Stimulated activated CD4-positive, alpha-beta T cell treated with anti-CD3 and anti-CD28 coated beads, Interleukin-2, amount 100 ng/mL, for 4 hours (primary cell): ENCODE results near the gene OSGIN1.
A peak's percentile ranks its signal among the peaks of the same experiment; 100 is the strongest.
"Not testable (repeated sequence)": the region's sequence is repeated elsewhere in the genome, so short reads cannot be mapped to it uniquely, and the experiment has no call there.

ENCODE experiments used
- DNase-seq: peaks from one replicate; pipeline ENCODE4 v3.0.0-alpha.2; 2020; ENCODE audit warnings: low read depth

Gene OSGIN1

DNA sequence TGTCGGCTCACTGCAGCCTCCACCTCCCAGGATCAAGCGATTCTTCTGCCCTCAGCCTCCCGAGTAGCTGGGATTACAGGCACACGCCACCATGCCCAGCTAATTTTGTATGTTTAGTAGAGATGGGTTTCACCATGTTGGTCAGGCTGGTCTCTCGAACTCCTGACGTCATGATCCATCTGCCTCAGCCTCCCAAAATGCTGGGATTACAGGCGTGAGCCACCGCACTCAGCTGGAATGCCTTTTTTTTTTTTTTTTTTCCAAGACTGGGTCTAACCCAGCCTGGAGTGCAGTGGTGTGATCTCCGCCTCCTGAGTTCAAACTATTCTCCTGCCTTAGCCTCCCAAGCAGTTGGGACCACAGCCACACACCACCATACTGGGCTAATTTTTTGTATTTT is 11.5 kb upstream of the OSGIN1 start:
- not testable (repeated sequence) for DNase-seq

DNA sequence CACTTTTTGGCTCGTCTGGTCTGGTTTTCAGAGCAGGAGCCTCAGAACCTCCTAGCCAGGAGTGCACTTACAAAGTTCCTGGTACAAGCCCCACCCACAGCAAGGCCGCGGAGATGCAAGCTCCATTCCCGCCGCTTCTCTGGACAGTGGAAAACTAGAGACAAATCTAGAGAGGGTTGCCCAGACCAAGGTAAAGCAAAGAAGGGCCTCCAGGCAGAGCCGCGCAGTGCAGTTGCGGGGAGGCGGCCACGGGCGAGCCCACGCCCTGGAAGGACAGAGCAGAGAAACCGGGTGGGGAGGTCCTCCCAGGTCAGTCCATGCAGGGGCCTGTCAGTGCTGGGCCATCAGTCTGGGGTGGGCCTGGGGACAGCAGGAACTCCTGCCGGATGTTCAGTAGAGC is 11.0 kb upstream of the OSGIN1 start:
- DNase-seq = no peak

DNA sequence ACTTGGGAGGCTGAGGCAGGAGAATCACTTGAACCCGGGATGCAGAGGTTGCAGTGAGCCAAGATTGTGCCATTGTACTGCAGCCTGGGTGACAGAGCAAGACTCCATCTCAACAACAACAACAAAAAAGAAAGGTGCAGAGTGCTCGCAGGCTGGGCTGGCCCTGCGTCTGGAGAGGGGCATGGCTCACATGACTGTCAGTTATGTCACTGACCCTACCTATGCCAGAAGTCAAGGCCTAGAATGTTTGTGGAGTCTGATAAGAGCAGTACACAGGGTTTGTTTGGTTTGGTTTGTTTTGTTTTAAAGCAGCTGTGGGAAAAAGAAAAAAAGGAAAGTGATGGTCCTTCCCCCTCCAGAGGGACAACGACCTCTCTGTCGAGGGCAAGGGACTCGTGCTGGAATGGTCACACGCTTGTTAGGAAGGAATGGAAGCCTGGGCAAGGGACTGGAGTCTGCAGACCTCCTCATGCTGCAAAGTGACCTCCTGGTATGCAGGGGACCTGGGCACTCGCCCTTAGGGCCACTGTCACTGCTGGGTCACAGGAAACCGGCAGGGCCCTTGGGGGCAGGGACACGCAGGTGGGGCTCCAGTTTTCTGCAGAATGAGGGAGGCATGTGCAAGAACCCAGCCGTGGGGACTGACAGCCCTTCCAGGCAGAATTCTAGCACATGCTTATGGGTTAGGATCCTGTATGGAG is 10.1 kb upstream of the OSGIN1 start:
- DNase-seq = no peak

DNA sequence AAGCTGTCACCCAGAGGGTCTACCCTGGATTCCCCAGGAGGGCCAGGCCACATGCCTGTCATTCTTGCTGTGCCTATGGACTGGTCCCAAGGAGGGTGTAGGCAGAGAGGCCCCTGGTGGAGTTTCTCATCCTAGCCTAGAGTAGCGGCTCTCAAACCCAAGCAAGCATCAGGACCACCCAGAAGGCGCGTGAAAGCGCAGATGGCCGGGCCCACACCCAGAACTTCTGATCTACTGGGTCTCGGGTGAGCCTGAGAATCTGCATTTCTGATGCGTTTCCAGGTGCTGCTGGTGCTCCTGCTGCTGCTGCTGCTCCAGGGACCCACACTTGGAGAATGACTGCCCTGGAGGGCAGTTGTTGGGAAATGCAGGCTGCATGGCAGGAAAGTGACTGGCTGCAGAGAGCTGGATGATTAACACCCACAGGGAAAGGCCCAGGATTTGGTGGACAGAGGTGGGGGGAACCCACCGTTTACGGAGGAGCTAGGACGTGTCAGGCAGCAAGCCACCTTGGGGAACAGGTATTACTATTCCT is 9.5 kb upstream of the OSGIN1 start:
- no peak for DNase-seq

DNA sequence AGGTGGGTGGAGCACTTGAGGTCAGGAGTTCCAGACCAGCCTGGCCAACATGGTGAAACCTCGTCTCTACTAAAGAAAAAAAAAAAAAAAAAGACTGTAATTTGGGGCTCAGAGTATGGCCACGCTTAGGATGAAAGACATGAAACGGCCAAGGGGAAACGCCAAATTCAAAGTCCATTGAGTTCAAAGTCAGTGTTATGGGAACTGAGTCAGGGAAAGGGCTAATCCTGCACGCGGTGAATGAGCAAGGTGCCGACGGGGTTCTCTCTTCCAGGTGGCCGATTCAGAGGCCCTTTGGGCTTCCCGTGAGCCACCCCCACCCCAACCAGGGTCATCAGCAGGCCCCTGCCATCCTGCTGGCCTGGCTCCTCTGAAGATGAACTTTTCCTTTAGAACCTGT is 7.5 kb upstream of the OSGIN1 start:
- DNase-seq = no peak

DNA sequence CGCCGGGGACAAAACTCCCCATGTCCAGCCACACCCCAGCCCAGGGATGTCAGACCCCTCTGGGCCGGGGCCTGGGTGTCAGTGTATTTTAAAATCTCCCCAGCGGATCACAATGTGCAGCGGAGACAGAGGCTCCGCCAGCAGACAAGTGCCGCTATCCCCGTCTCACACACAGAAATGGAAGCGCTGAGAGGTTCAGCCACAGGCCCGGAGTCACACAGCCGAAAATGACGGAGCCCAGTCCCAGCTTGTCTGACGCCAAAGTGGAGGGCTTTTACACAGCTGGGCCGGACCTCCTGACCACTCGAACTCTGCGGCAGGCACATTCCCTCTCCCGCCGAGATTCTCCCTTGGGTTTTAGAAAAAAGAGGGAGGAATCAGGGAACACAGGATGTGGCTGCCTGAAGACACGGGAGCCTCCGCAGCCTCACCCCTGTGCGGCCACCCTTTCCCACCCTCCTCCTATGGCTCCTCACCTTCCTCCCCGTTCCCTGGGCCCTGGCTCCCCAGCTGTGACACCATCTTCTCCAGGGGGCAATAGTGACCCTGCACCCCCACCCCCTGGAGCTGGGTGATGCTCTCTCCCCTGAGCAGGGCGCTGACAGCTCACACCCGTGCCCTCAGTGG is 6.8 kb upstream of the OSGIN1 start:
- DNase-seq = no peak

DNA sequence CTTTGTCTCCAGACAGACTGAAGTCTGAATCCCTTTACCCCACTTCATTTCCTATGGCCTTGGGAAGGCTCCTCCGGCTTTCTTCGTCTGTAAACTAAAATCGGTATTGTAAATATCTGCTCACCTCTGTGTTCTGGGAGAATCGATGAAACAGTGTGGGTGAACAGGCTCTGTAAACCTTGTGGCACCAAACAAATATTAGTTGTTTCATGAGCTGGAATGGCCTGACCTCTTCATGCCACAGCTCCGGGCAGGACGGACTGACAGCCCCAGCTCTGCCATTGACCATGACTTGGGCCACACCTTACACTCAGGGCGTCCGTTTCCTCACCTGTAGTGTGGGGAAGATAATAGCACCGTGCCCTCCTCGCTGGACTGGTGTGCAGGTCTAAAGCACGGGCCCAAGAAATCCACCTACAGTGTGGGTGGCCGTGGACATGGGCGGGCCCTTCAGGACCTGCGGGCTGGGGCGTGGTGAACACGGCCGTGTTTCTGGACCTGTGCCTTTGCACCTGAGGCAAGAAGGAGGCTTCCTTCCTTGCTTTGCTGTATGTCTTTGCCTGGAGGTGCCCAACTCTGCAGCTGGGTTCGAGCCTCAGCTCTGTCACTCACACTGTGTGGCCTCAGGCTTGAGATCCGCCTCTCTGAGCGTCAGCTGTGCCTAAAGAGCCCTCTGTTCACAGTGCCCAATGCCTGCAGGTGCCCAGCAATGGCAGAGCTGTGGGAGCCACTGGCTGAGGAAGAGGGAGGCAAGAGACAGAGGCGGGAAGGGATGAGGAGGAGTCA is 6.1 kb upstream of the OSGIN1 start:
- no peak for DNase-seq

DNA sequence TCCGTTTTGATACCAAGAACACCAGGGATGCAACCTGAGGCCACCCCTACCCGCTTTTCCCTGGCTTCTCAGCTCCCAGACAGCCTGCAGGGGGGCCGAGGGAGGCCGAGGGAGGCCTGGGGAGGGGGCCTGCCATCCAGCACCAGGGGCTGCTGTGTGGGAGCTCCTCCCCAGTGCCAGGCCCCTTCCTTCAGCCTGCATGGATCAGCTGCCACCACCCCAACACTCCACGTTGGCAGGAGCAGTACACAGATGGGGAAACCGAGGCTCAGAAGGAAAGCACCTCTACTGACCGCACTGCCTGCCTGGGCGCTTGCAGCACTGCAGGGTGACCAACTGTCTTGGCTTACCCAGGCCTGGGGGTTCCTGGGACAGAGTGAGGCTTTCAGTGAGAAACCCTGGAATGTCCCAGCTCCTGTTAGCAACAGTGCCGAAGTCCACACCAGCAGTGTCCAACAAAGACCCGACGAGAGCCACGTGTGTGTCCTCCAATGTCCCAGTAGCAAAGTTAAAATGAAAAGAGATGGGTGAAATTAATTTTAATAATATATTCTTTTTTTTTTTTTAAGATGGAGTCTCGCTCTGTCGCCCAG is 5.3 kb upstream of the OSGIN1 start:
- no peak for DNase-seq

DNA sequence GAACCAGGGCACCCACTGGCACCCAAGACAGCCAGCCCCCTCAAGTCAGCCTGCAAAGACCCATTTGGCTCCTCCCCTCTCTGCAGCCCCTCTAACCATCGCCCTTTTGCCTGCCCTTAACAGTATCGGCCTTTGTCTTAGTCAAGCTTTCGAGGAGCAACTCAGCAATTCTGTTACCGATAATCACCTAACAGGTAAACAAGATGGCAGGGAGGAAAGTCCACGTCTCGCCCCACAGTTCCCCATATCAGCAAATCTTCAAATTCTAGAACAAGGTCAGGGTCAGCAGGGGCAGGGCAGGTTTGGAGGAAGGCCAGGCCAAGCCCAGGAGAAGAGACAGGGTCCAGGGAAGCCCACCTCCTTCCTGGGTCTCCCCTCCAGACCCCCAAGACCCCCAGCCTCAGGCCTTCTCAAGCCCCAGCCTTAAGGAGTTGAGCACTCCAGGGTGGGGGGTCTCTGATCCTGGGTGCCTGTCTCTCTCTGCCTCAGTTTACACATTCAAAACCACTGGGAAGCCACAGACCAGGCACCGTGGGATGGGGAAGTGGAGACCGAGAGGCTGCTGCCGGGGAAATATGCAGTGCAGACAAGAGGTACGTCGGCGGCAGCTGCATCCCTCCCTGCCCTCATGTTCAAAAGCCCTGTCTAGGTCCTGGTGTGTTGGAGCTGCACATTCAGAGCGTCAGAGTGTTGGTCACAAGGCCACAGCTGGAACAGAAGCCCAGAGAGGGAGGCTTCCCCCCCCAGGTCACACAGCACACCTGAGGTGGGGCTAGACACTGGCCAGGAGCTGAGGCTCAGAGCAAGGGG is 3.9 kb upstream of the OSGIN1 start:
- DNase-seq = no peak

DNA sequence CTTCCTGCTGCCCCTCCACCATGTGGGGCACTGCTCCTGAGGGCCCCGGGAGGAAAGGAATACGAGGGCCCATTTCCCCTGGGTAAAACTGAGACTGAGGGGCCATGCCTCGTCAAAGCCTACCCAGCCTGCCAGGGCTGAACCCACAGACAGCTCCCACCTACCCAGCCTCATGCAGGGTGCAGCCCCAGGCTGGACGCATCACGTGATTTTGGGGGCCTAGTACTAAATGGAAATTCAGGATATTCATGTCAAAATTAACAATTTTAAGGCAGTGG is 3.4 kb upstream of the OSGIN1 start:
- no peak for DNase-seq

DNA sequence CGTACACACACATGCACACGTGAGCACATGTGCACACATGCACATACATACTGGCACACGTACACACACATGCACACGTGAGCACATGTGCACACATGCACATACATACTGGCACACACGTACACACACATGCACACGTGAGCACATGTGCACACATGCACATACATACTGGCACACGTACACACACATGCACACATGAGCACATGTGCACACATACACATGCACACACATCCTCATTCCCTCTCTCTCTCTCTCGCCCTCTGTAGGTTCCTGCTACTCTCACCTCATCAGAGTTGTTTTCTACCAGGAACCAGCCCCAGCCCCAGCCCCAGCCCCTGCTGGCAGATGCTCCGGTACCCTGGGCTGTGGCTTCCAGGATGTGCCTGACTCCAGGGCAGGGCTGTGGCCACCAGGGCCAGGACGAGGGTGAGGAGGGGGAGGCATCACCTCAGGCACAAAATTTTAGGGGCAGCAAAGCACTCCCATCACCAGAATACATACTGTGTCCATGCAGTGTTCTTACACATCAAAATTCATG is 2.1 kb upstream of the OSGIN1 start:
- not testable (repeated sequence) for DNase-seq

DNA sequence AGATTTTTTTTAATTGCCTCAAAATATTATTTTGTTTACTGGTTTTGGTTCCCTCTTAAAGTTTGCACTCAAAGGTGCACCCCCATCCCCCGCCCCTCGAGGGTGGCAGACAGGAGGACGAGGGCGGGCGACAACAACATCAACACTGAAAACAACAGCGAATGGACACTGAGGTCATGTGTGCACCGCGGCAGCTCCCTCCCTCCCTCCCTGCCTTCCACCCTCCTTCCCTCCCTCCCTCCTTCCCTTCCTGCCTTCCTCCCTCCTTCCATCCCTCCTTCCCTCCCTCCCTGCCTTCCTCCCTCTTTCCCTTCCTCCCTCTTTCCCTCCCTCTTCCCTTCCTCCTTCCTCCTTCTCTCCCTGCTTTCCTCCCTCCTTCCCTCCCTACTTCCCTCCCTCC is 1.5 kb upstream of the OSGIN1 start:
- DNase-seq = no peak

DNA sequence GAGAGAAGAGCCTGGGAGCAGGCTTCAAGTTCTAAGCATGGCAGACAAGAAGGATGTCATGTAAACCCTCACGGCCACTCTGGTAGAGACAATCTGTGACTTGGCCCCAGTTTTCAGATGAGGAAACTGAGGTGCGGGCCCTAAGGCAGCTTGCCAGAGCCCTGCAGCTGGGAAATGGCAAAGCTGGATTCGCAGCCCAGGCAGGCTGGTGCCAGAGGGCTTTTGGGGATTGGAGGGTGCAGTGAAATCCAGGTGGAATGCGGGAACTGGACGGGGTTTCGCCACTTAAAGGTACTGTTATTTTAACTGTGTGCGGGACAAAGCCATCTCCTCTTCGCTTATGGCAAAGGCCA is 477 bp upstream of the OSGIN1 start:
- DNase-seq = no peak

DNA sequence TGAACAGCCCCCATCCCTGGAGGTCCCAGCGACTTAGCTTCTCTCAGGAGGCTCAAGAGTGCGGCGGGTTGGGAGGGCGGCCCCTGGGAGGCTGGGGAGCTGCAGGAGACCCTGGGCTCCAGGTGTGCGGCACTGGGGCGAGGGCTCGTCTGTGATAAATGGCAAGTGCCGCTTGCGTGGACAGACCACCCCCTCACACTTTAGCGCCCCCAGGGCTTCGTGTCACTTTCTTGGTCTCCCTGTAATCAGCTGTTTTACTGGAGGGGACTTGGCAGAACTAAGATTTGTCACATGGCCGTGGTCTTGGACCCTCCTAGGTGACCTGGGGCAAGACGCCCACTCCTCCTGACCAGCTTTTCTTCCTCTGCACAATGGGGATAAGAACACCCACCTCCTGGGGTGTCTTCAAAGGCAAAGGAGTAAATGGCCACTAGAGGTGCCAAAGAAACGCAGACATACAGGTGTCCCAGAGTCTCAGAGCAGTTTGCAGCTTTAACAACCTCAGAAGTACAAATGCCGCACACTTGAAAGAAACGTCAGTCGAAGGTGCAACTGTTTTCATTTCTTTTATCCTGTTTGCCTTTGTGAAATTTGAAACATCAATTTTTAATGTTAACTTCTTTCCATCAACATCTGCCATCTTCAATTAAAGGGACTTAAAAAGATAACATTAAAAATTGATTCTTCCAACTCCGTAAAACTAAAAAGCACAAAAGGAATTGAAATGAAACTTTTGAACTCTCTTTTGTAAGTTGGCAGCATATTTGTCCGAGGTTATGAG is 946 bp downstream of the OSGIN1 start:
- DNase-seq = no peak

DNA sequence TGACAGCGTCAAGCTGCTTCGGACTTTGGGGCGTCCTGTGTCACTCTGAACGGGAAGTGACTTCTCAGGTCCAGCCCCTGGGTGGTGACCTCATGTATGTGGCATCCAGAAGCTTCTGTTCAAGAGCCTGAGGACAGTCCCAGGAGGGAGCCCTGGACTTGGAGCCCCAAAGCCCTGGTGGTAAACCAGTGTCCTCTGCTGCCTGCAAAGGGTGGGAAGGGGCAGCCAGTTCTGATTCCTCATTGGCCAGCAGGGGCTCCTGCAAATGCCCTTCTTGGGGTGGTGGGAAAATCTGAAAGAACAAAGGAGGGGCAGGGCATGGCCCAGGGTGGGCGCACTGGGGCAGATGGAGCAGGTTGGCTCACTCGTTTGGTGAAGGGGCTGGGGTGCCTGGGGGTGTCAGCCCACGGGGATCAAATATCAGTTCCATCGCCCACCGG is 1.6 kb downstream of the OSGIN1 start:
- no peak for DNase-seq

DNA sequence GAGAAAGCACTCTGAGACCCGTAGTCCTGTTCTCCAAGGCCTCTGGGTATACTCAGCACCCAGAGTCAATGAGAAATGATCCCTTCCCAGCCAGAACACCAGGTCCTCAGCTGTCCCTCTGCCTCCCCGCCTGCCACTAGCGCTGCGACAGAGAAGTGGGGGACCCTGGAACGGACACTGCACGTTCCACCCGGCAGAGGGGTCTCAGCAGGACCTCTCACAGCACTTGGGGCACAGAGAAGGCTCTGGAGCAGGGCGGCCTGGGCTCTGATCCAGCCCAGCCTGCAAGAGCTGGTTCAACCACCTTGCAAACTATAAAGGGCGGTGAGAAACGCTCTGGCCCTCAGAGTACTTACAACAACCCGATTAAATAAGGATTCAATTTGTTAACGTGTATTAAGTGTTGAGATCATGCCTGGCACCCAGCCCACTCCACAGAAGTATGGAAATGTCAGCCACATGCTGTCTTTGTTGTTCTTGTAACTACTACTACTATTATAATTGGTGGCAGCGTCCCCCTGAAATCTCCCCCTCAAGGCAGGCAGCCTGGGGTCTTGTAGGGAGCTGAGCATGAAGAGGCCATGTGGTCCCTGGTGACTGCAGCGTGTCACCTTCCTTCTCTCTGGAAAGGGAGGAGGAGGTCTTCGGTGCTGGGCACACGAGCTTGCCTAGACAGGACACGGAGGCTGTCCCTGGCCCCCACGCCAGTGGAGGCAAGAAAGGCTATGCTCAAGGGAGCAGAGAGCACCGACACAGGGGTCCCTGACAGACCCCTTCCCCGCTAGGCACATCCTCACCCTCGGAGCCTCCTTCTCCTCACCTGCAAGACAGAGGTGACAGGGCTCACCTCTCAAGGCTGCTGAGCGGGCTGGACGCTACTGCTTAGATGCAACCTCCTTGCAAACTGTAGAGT is 2.4 kb downstream of the OSGIN1 start:
- DNase-seq = no peak

DNA sequence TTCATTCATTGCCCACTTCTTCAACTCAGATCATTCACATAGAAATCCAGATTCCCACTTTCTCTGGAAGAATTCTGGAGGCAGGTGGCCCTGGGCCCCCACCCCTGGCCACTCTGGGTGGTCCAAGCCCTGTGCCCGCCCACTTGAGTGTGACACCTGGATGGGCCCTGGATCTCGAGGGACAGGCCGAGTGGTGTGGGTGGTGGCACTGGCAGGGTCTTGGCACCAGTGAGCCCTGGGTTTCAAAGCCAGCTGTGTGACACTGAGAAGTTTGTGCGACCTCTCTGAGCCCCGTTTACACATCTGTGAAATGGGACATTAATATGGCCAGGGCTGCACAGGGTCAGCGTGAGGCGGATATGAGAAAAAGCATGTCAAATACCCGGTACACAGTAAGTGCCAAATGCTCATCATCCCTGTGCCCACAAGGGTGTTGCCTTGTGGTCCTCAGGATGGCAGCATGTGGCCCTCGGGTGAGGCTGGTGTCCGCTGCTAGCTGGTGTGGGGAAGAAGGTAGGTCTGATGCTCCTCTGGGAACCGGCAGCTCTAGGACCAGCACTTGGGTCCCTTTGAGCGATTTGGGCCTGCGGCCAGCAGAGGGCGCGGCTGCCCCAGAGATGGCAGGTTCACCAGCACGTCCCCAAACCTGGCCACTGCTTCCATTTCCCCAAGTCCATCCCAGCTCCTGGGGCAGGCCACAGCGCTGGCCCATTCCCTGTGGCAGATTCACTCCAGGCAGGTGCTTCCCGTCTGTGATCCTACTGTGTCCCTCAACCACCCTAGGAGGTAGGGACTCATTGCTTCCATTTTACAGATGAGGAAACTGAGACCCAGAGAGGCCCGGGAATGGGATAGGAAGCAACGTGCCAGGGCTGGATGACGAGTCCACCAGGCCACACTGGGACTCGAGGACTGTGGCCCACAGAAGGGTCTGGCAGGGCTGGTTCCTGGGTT is 3.6 kb downstream of the OSGIN1 start:
- DNase-seq = peak; percentile 57

DNA sequence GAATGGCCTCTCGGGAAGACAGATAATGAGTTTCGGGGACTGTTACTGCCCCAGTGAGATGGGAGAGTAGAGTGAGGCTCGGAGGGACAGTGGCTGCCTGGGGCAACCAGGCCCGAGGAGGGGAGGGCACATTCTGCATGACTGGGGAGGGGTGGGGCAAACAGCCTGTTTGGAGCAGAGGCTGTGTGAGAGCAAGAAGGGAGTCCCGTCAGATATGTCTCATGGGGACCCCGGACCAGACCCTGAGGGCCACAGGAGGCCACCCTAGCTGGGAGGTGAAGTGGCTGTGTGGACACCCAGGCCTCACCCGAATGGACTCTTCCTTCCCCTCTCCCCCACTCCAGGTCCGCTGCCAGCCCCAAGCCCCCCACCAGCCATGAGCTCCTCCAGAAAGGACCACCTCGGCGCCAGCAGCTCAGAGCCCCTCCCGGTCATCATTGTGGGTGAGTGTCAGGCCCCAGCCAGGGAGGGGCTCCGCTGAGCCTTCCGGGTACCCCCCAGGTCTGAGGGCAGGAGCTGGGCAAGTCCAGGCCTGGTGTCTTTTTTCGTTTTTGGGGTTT is 4.3 kb downstream of the OSGIN1 start:
- no peak for DNase-seq
